Coronary artery (tissue), 2 donors: ENCODE measurements around the gene MRC2.
"Not testable (repeated sequence)": the region's sequence is repeated elsewhere in the genome, so short reads cannot be mapped to it uniquely, and the experiment has no call there.

Experiments used
- DNase-seq: peaks from one replicate; pipeline ENCODE4 v3.0.0-alpha.2; 2017; ENCODE audit warnings: low spot score
- H3K27ac ChIP-seq, 2 donors: fragments of 200-600 bp; sonication (generic); one replicate each; pipeline ENCODE4 v1.5.1; 2016 to 2019
- H3K4me3 ChIP-seq: fragments of 200-600 bp; sonication (generic); 2 replicates; pipeline ENCODE4 v1.5.1; 2016; ENCODE audit warnings: mild to moderate bottlenecking, moderate library complexity
- TF ChIP-seq, protein P1 (sequence below): fragments of 200-600 bp; sonication (generic); IDR thresholded peaks from one replicate; pipeline ENCODE4 v1.5.1; 2019; ENCODE audit warnings: antibody characterized with exemption

The MRC2 gene

DNA sequence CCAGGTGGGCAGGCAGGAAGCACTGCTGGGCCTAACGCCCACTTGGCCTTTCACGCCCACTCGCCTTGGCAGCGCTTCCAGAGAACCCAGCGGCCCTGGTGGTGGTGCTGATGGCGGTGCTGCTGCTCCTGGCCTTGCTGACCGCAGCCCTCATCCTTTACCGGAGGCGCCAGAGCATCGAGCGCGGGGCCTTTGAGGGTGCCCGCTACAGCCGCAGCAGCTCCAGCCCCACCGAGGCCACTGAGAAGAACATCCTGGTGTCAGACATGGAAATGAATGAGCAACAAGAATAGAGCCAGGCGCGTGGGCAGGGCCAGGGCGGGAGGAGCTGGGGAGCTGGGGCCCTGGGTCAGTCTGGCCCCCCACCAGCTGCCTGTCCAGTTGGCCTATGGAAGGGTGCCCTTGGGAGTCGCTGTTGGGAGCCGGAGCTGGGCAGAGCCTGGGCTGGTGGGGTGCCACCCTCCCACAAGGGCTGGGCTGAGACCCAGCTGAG lies 64.7 kb downstream of the MRC2 start:
- H3K4me3 ChIP-seq: no peak overlapping the region
- TF ChIP-seq, protein P1, sequence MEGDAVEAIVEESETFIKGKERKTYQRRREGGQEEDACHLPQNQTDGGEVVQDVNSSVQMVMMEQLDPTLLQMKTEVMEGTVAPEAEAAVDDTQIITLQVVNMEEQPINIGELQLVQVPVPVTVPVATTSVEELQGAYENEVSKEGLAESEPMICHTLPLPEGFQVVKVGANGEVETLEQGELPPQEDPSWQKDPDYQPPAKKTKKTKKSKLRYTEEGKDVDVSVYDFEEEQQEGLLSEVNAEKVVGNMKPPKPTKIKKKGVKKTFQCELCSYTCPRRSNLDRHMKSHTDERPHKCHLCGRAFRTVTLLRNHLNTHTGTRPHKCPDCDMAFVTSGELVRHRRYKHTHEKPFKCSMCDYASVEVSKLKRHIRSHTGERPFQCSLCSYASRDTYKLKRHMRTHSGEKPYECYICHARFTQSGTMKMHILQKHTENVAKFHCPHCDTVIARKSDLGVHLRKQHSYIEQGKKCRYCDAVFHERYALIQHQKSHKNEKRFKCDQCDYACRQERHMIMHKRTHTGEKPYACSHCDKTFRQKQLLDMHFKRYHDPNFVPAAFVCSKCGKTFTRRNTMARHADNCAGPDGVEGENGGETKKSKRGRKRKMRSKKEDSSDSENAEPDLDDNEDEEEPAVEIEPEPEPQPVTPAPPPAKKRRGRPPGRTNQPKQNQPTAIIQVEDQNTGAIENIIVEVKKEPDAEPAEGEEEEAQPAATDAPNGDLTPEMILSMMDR: no peak
- no peak for DNase-seq
- H3K27ac ChIP-seq: no peak overlapping the region

GRCh38 chr17:62692721-62693431 lies 65.4 kb downstream of the MRC2 start:
- no peak overlapping the region for H3K27ac ChIP-seq
- TF ChIP-seq, protein P1: no peak
- no peak for DNase-seq
- no peak overlapping the region for H3K4me3 ChIP-seq

- H3K27ac ChIP-seq: peak overlapping the region in 1 of 2 donors; percentile 17
- TF ChIP-seq, protein P1: no peak
- DNase-seq: no peak
- no peak overlapping the region for H3K4me3 ChIP-seq
Observed at GRCh38 chr17:62693616-62694409, 66.3 kb downstream of the MRC2 start.

DNA sequence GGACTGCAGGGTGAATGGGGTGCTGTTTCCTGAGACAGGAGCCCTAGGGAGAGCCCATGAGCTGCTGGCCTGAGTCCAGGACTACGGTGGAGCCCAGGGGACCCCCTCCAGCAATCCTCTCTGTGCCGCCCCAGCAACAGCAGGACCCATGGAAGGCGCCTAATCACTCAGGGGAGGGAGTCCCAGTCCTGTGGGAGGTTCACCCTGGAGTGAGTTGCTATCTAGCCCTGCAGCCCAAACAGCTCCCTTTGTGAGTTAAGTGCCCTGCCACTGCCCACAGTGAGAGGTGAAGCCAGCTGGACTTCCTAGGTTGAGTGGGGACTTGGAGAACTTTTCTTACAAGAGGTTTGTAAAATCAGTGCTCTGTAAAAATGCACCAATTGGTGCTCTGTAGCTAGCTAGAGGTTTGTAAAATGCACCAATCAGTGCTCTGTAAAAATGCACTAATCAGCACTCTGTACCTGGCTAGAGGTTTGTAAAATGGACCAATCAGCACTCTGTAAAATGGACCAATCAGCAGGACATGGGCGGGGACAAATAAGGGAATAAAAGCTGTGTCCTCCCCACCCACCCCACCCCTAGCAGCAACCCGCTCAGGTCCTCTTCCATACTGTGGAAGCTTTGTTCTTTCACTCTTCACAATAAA lies 67.7 kb downstream of the MRC2 start:
- H3K27ac ChIP-seq: peak overlapping the region in 1 of 2 donors; percentile 17
- not testable (repeated sequence) for H3K4me3 ChIP-seq, DNase-seq

GRCh38 chr17:62696256-62696655 lies 68.8 kb downstream of the MRC2 start:
- no peak overlapping the region for H3K27ac ChIP-seq
- DNase-seq: no peak
- TF ChIP-seq, protein P1: no peak
- no peak overlapping the region for H3K4me3 ChIP-seq

GRCh38 chr17:62696726-62697490 lies 69.4 kb downstream of the MRC2 start:
- Histone ChIP-seq H3K27ac (no peak overlapping the region), H3K4me3 (no peak overlapping the region)
- DNase-seq: no peak
- TF ChIP-seq, protein P1: no peak

DNA sequence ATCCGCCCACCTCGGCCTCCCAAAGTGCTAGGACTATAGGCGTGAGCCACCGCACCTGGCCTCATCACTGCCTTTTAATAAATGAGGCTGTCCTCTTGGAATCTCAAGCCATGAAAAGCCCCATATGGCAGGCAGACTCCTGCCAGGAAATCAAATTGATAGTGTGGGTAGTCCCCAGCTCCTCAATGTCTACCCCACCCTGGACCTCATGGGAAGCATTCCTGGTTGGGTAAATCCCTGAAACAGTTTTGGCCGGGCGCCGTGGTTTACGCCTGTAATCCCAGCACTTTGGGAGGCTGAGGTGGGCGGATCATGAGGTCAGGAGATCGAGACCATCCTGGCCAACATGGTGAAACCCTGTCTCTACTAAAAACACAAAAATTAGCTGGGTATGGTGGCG lies 71.0 kb downstream of the MRC2 start:
- not testable (repeated sequence) for DNase-seq, H3K4me3 ChIP-seq, H3K27ac ChIP-seq
